Adrenal gland (tissue), 12 donors: ENCODE measurements around the gene MT1H. TPM values are rescaled to one million over a fixed set of nuclear protein-coding genes. Genes with fewer than 3 reads are reported as not detected.

ENCODE experiments used
- DNase-seq, 7 donors: peaks; one replicate each; pipeline ENCODE4 v3.0.0-alpha.2; 2019 to 2020
- H3K27ac ChIP-seq, 5 donors: fragments of 200-600 bp; sonication (generic) in 4 of 5; 1 replicate in 3 of 5; 2 replicates in 2 of 5; pipeline versions ENCODE4 v1.5.1 to v1.8.0; 2016 to 2020; ENCODE audit warnings: mild to moderate bottlenecking in 1 of 5
- H3K27me3 ChIP-seq: fragments of 200-600 bp; 2 replicates; pipeline ENCODE4 v1.8.0; 2021
- H3K36me3 ChIP-seq, 2 donors: fragments of 200-600 bp; replicated peaks in 1 of 2; 1 replicate in 1 of 2; 2 replicates in 1 of 2; pipeline versions ENCODE4 v1.5.1 to v1.8.0; 2018 to 2022
- H3K4me1 ChIP-seq, 2 donors: fragments of 200-600 bp; replicated peaks in 1 of 2; 1 replicate in 1 of 2; 2 replicates in 1 of 2; pipeline versions ENCODE4 v1.5.1 to v1.8.0; 2018 to 2021
- H3K4me3 ChIP-seq, 4 donors: fragments of 200-600 bp; sonication (generic) in 3 of 4; one replicate each; pipeline ENCODE4 v1.5.1; 2016 to 2018
- H3K9me3 ChIP-seq, 3 donors: fragments of 200-600 bp; sonication (generic) in 1 of 3; replicated peaks in 1 of 3; 1 replicate in 2 of 3; 2 replicates in 1 of 3; pipeline versions ENCODE4 v1.5.1 to v1.8.0; 2016 to 2021
- CTCF ChIP-seq, 6 experiments: fragments of 450-650 bp in 4 of 6; fragments of 200-600 bp in 2 of 6; sonication (generic) in 1 of 6; IDR thresholded peaks; 1 replicate in 5 of 6; 2 replicates in 1 of 6; pipeline versions ENCODE4 v1.5.1 to v1.8.0; 2016 to 2021; ENCODE audit warnings: antibody characterized with exemption in 6 of 6, mild to moderate bottlenecking in 2 of 6, moderate library complexity in 1 of 6
- POLR2A ChIP-seq, 2 donors: fragments of 450-650 bp; IDR thresholded peaks; one replicate each; pipeline ENCODE4 v1.6.1; 2017; ENCODE audit warnings: antibody characterized with exemption in 2 of 2, mild to moderate bottlenecking in 2 of 2, moderate library complexity in 1 of 2
- WGBS, 4 donors: extraction: QIAGEN DNeasy Blood & Tissue Kit in 2 of 4; methylation state at CpG; one replicate each; pipeline versions ENCODE4 v1.1.5 to v1.1.7; 2013 to 2017; 5-methylcytosine and 5-hydroxymethylcytosine counted together
- intact Hi-C, 2 donors: fragments of 100-400 bp; cut with DNase I; formaldehyde crosslinking; loops; one replicate each; pipeline versions ENCODE4 v1.14.1 to v1.15.0; 2022 to 2023
- polyA plus RNA-seq, 3 donors: library from polyadenylated mRNA; stranded (reverse); fragments of 200-250 nt in 2 of 3; fragments of 350-450 nt in 1 of 3; fragmentation: Illumina TruSeq in 1 of 3; extraction: RNeasy Lipid Tissue Mini Kit (QIAGEN cat#74804) in 1 of 3; gene quantifications; one replicate each; pipeline ENCODE4 v1.2.3, GENCODE V29; 2013 to 2014
- total RNA-seq, 9 donors: library from RNA; depleted of rRNA in 4 of 9; stranded (reverse); fragments of >200 nt in 4 of 9; fragments of 120-200 nt in 1 of 9; fragmentation: NEBNext Ultra II Directional in 1 of 9; extraction: Animal tissue kit (Norgen Biotek cat#: 25700) in 1 of 9; gene quantifications; one replicate each; pipeline versions ENCODE4 v1.1.0 to v1.2.4, GENCODE V29; 2013 to 2023
- donor health status: healthy with polysubstance abuse.
- donor health status: Bipolar disorder and iron deficiency.
- donor health status: DM: yes; HTN: yes; CAD: no.
- donor health status: DM: no; HTN: no; CAD: no.
- donor health status: DM: no; HTN: no; CAD: no.
- donor health status: DM: yes; HTN: yes; CAD: no.

MT1H gene
- total and polyA plus RNA-seq, 12 donors: 0.54 to 0.98 TPM; not detected in 10

GRCh38 chr16:56633535-56633934 lies 36.1 kb upstream of the MT1H start:
- Histone ChIP-seq H3K9me3 (no peaks in the 10 kb centered on the region), H3K27me3 (peaks cover 7% of the 10 kb centered on the region), H3K4me3 (no peak overlapping the region), H3K36me3 (no peaks in the 10 kb centered on the region), H3K27ac (no peak overlapping the region), H3K4me1 (peaks cover 0 to 16% of the 10 kb centered on the region in 2 donors)
- WGBS, 4 donors: 70 to 87% (median 83%) methylated on average over 6 to 7 of the region's 7 CpGs
- intact Hi-C loops: no loop called here
- DNase-seq: no peak
- TF ChIP-seq CTCF (IDR thresholded peaks at IDR 0.05): no peak
- no peak for TF ChIP-seq POLR2A (IDR thresholded peaks at IDR 0.05)

GRCh38 chr16:56634715-56635440 lies 34.7 kb upstream of the MT1H start:
- H3K36me3 ChIP-seq: no peaks in the 10 kb centered on the region
- H3K27me3 ChIP-seq: peaks cover 7% of the 10 kb centered on the region
- TF ChIP-seq CTCF (IDR thresholded peaks at IDR 0.05): no peak
- no peak for TF ChIP-seq POLR2A (IDR thresholded peaks at IDR 0.05)
- no peaks in the 10 kb centered on the region for H3K9me3 ChIP-seq
- no peak overlapping the region for H3K27ac ChIP-seq
- DNase-seq: no peak
- intact Hi-C loops: no loop called here
- WGBS, 4 donors: 33 to 44% (median 40%) methylated on average over 42 to 47 of the region's 47 CpGs
- H3K4me3 ChIP-seq: peak overlapping the region in 1 of 4 donors; percentile 26
- H3K4me1 ChIP-seq: peaks cover 0 to 19% of the 10 kb centered on the region in 2 donors

GRCh38 chr16:56635441-56635967 lies 34.1 kb upstream of the MT1H start:
- WGBS, 4 donors: 23 to 52% (median 37%) methylated on average over 8 to 40 of the region's 40 CpGs
- intact Hi-C loops: no loop called here
- Histone ChIP-seq H3K36me3 (no peaks in the 10 kb centered on the region), H3K4me1 (peaks cover 0 to 19% of the 10 kb centered on the region in 2 donors), H3K27me3 (peaks cover 7% of the 10 kb centered on the region), H3K9me3 (no peaks in the 10 kb centered on the region), H3K27ac (no peak overlapping the region), H3K4me3 (peak overlapping the region in 1 of 4 donors; percentile 26)
- TF ChIP-seq CTCF (IDR thresholded peaks at IDR 0.05): no peak
- no peak for TF ChIP-seq POLR2A (IDR thresholded peaks at IDR 0.05)
- DNase-seq: no peak

- Histone ChIP-seq H3K4me3 (no peak overlapping the region), H3K4me1 (peaks cover 0 to 19% of the 10 kb centered on the region in 2 donors), H3K36me3 (no peaks in the 10 kb centered on the region), H3K27me3 (peaks cover 7% of the 10 kb centered on the region), H3K27ac (no peak overlapping the region), H3K9me3 (no peaks in the 10 kb centered on the region)
- WGBS, 4 donors: 70 to 79% (median 75%) methylated on average over 9 of the region's 9 CpGs
- intact Hi-C loops: no loop called here
- no peak for DNase-seq
- TF ChIP-seq POLR2A (IDR thresholded peaks at IDR 0.05): no peak
- TF ChIP-seq CTCF (IDR thresholded peaks at IDR 0.05): no peak
Measured at GRCh38 chr16:56636616-56637413, 32.8 kb upstream of the MT1H start.
